Natural killer cell (primary cell): ENCODE results near the gene ZNF518A. TPM values are rescaled to one million over a fixed set of nuclear protein-coding genes. Genes with fewer than 3 reads are reported as not detected.

Experiments used
- ATAC-seq, 3 donors: fragments of 150-1000 bp in 2 of 3; fragments of 200-7000 bp in 1 of 3; cut with Tn5 transposase; 1 replicate in 1 of 3; 2 replicates in 2 of 3; pipeline ENCODE4 v1.10.0; 2021; ENCODE audit warnings: mild to moderate bottlenecking in 2 of 3, moderate library complexity in 2 of 3
- DNase-seq, 2 donors: peaks; one replicate each; pipeline versions ENCODE4 v3.0.0 to v3.0.0-alpha.2; 2013 to 2021; ENCODE audit warnings: mixed read lengths in 1 of 2
- H3K27ac ChIP-seq: one replicate; pipeline ENCODE4 v1.5.1; 2013; ENCODE audit warnings: mild to moderate bottlenecking, low read length
- H3K27me3 ChIP-seq: one replicate; pipeline ENCODE4 v1.6.1; 2013; ENCODE audit warnings: low read length; ENCODE audit not compliant: control insufficient read depth, insufficient read depth
- H3K36me3 ChIP-seq: one replicate; pipeline ENCODE4 v1.6.1; 2013; ENCODE audit warnings: low read length; ENCODE audit not compliant: control insufficient read depth, insufficient read depth
- H3K4me1 ChIP-seq: one replicate; pipeline ENCODE4 v1.6.1; 2013; ENCODE audit warnings: low read length; ENCODE audit not compliant: control insufficient read depth, insufficient read depth
- H3K4me3 ChIP-seq: one replicate; pipeline ENCODE4 v1.5.1; 2013; ENCODE audit warnings: low read length
- H3K9me3 ChIP-seq: one replicate; pipeline ENCODE4 v1.6.1; 2013; ENCODE audit warnings: low read length; ENCODE audit not compliant: control insufficient read depth, insufficient read depth
- H3K27ac Mint-ChIP-seq, 2 donors: one replicate each; pipeline ENCODE4 v1.8.0; 2022; ENCODE audit warnings: mild to moderate bottlenecking in 2 of 2, mixed read lengths in 2 of 2, moderate library complexity in 1 of 2
- H3K27me3 Mint-ChIP-seq, 2 donors: one replicate each; pipeline ENCODE4 v1.8.0; 2022; ENCODE audit warnings: low read depth in 2 of 2, mixed read lengths in 2 of 2
- H3K36me3 Mint-ChIP-seq: one replicate; pipeline ENCODE4 v1.8.0; 2022; ENCODE audit warnings: mixed read lengths
- H3K4me1 Mint-ChIP-seq, 2 donors: one replicate each; pipeline ENCODE4 v1.8.0; 2022; ENCODE audit warnings: mixed read lengths in 2 of 2
- H3K4me3 Mint-ChIP-seq: one replicate; pipeline ENCODE4 v1.8.0; 2022; ENCODE audit warnings: mild to moderate bottlenecking, moderate library complexity, mixed read lengths
- H3K9me3 Mint-ChIP-seq, 2 donors: one replicate each; pipeline ENCODE4 v1.8.0; 2022; ENCODE audit warnings: mixed read lengths in 2 of 2
- CTCF ChIP-seq: fragments of 200-600 bp; IDR thresholded peaks from one replicate; pipeline ENCODE4 v1.8.0; 2022; ENCODE audit warnings: antibody characterized with exemption
- WGBS: methylation state at CpG from one replicate; pipeline ENCODE4 v1.1.7; 2013; ENCODE audit warnings: missing lambda C conversion rate; ENCODE audit not compliant: insufficient coverage; 5-methylcytosine and 5-hydroxymethylcytosine counted together
- intact Hi-C: fragments of 100-400 bp; cut with micrococcal nuclease; formaldehyde crosslinking; loops from one replicate; pipeline ENCODE4 v1.14.2; 2022
- total RNA-seq, 4 donors: library from RNA; stranded (reverse); fragments of 120-200 nt in 1 of 4; gene quantifications; one replicate each; pipeline versions ENCODE4 v1.2.3 to v1.2.4, GENCODE V29; 2013 to 2022

The ZNF518A gene
- total RNA-seq, 3 donors from 2014 or later (not counting 1 experiment from before 2014, with no cell fraction given) = 17.6 to 34.7 (median 21.8) TPM

GRCh38 chr10:96152437-96152836, 22.3 kb downstream of the ZNF518A start:
- no peak for TF ChIP-seq CTCF
- no peak for ATAC-seq
- Histone ChIP-seq H3K27me3 (no peaks in the 10 kb centered on the region), H3K27ac (no peak overlapping the region), H3K9me3 (no peaks in the 10 kb centered on the region), H3K4me3 (no peak overlapping the region), H3K4me1 (no peaks in the 10 kb centered on the region), H3K36me3 (peaks cover 59% of the 10 kb centered on the region)
- H3K27me3 Mint-ChIP-seq = no peaks in the 10 kb centered on the region
- no peak for DNase-seq
- H3K4me3 Mint-ChIP-seq = no peak overlapping the region
- 89% methylated on average over 2 of the region's 4 CpGs for WGBS
- no peak overlapping the region for H3K27ac Mint-ChIP-seq
- intact Hi-C loops = no loop called here
- H3K36me3 Mint-ChIP-seq = peaks cover 40% of the 10 kb centered on the region
- H3K9me3 Mint-ChIP-seq = no peaks in the 10 kb centered on the region
- H3K4me1 Mint-ChIP-seq = no peaks in the 10 kb centered on the region

GRCh38 chr10:96153070-96153469, 23.0 kb downstream of the ZNF518A start:
- Histone ChIP-seq H3K36me3 (peaks cover 65% of the 10 kb centered on the region), H3K4me3 (no peak overlapping the region), H3K4me1 (no peaks in the 10 kb centered on the region), H3K27me3 (no peaks in the 10 kb centered on the region), H3K9me3 (no peaks in the 10 kb centered on the region), H3K27ac (no peak overlapping the region)
- no peaks in the 10 kb centered on the region for H3K4me1 Mint-ChIP-seq
- 71% methylated on average over 1 of the region's 1 CpG for WGBS
- ATAC-seq (no peak), DNase-seq (no peak)
- H3K4me3 Mint-ChIP-seq = no peak overlapping the region
- H3K36me3 Mint-ChIP-seq = peaks cover 47% of the 10 kb centered on the region
- H3K27ac Mint-ChIP-seq = no peak overlapping the region
- TF ChIP-seq CTCF = no peak
- no peaks in the 10 kb centered on the region for H3K9me3 Mint-ChIP-seq
- H3K27me3 Mint-ChIP-seq = no peaks in the 10 kb centered on the region
- intact Hi-C loops = no loop called here

GRCh38 chr10:96165726-96166125, 35.6 kb downstream of the ZNF518A start:
- DNase-seq (no peak), ATAC-seq (no peak)
- H3K4me1 ChIP-seq = no peaks in the 10 kb centered on the region
- peaks cover 20% of the 10 kb centered on the region for H3K36me3 Mint-ChIP-seq
- H3K27ac ChIP-seq = no peak overlapping the region
- H3K36me3 ChIP-seq = peaks cover 2% of the 10 kb centered on the region
- H3K4me1 Mint-ChIP-seq = no peaks in the 10 kb centered on the region
- no peak for TF ChIP-seq CTCF
- no peaks in the 10 kb centered on the region for H3K27me3 Mint-ChIP-seq
- 99% methylated on average over 6 of the region's 6 CpGs for WGBS
- intact Hi-C loops = no loop called here
- peaks cover 0 to 8% of the 10 kb centered on the region in 2 donors for H3K9me3 Mint-ChIP-seq
- no peak overlapping the region for H3K4me3 Mint-ChIP-seq
- H3K27me3 ChIP-seq = no peaks in the 10 kb centered on the region
- peaks cover 17% of the 10 kb centered on the region for H3K9me3 ChIP-seq
- no peak overlapping the region for H3K27ac Mint-ChIP-seq
- H3K4me3 ChIP-seq = no peak overlapping the region

- intact Hi-C loops = no loop called here
- H3K9me3 Mint-ChIP-seq = peaks cover 1 to 14% of the 10 kb centered on the region in 2 donors
- no peaks in the 10 kb centered on the region for H3K27me3 Mint-ChIP-seq
- no peak for DNase-seq
- Histone ChIP-seq H3K4me1 (no peaks in the 10 kb centered on the region), H3K9me3 (peaks cover 17% of the 10 kb centered on the region), H3K27me3 (no peaks in the 10 kb centered on the region), H3K27ac (no peak overlapping the region), H3K4me3 (no peak overlapping the region), H3K36me3 (no peaks in the 10 kb centered on the region)
- no peak for ATAC-seq
- no peak for TF ChIP-seq CTCF
- no peak overlapping the region for H3K4me3 Mint-ChIP-seq
- H3K36me3 Mint-ChIP-seq = peaks cover 30% of the 10 kb centered on the region
- 83% methylated on average over 1 of the region's 1 CpG for WGBS
- no peak overlapping the region for H3K27ac Mint-ChIP-seq
- no peaks in the 10 kb centered on the region for H3K4me1 Mint-ChIP-seq
Observed at GRCh38 chr10:96168546-96168945, 38.4 kb downstream of the ZNF518A start.
